Measurements from ENCODE around the gene TIE1. TPM values are rescaled to one million over a fixed set of nuclear protein-coding genes. Genes with fewer than 3 reads are reported as not detected.

The TIE1 gene
- total RNA-seq, 1 experiment from 2014 or later = not detected

DNA sequence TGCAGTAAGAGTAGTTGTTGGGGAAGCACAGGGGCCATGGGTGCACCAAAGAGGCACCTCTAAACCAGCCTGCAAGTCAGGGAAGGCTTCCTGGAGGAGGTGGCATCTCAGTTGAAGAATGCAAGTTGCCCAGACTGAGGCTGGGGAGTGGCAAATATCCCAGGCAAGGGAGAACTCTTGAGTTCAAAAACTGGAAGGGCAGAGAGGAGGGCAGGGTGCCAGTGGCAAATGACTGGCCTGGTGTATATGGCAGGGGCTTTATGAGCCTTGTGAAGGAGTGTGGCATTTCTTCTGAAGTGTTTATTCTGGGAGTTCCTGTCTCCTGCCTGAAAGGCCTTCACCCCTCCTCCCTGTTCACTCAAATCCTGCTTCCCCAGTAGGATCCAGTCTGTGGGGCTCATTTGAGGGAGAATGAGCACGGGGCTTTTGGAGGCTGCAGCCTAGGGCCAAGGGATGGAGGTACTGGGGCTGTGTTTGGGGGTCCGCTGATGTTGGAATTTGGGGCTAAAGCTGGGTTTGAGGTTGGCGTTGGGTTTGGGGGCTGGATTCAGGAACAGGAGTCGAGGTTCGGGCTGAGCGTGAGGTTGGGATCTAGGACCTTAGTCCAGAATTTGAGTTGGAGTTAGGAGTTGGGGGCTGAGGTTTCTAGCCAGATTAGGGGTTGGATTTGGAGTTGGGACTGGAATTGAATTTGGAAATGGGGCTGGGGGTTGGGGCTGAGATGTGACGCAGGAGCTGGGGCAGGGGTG lies 31.0 kb upstream of the TIE1 start, which contains the start of gene TMEM125:
Gene TMEM125, plus strand, starts transcription at position 357 of the 749 bp plus-strand sequence. CDS start 2,740 bp downstream, outside the sequence.
- Histone ChIP-seq H2AFZ (peak within 1 kb of the TSS; percentile 53), H3K4me2 (peak within 1 kb of the TSS; percentile 92), H3K9me3 (ENCODE audit: insufficient read depth, low read depth) (no peaks in the 10 kb centered on the region; the same call in 1 of the 2 replicates), H4K20me1 (ENCODE audit: insufficient read depth) (no peaks in the 10 kb centered on the region), H3K27me3 (ENCODE audit: insufficient read depth, low read depth) (no peaks in the 10 kb centered on the region), H3F3A (ENCODE audit: insufficient read depth, low read depth) (peaks cover 19% of the 10 kb centered on the region; the same call in 1 of the 2 replicates), H3K4me3 (peak within 1 kb of the TSS; percentile 59), H3K27ac (peak within 1 kb of the TSS; percentile 81), H3K36me3 (ENCODE audit: low read depth) (no peaks in the 10 kb centered on the region), H3K4me1 (replicated peaks; ENCODE audit: insufficient read depth) (peaks cover 25% of the 10 kb centered on the region), H3K79me2 (ENCODE audit: low read depth) (no peaks in the 10 kb centered on the region; the same call in 1 of the 2 replicates), H3K9me2 (ENCODE audit: insufficient read depth) (no peaks in the 10 kb centered on the region)
- POLR2A ChIA-PET (ENCODE audit: unreplicated experiment) = interaction anchor here (0.5 to 1.7 kb wide), 6 partner anchors 13 to 381 kb away, joined by 3 to 11 read pairs (median 6); partner anchors contain the start of gene CDC20
- DNase-seq = peak in 1 of 2 experiments; percentile 27
- no peak for TF ChIP-seq EZH2 (IDR thresholded peaks at IDR 0.05; ENCODE audit: low read depth)
- TF ChIP-seq, protein P1, sequence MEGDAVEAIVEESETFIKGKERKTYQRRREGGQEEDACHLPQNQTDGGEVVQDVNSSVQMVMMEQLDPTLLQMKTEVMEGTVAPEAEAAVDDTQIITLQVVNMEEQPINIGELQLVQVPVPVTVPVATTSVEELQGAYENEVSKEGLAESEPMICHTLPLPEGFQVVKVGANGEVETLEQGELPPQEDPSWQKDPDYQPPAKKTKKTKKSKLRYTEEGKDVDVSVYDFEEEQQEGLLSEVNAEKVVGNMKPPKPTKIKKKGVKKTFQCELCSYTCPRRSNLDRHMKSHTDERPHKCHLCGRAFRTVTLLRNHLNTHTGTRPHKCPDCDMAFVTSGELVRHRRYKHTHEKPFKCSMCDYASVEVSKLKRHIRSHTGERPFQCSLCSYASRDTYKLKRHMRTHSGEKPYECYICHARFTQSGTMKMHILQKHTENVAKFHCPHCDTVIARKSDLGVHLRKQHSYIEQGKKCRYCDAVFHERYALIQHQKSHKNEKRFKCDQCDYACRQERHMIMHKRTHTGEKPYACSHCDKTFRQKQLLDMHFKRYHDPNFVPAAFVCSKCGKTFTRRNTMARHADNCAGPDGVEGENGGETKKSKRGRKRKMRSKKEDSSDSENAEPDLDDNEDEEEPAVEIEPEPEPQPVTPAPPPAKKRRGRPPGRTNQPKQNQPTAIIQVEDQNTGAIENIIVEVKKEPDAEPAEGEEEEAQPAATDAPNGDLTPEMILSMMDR (conservative IDR thresholded peaks at IDR 0.05) = no peak
- BruUV-seq (replicated peaks) = TSS peak; percentile 92
- CTCF ChIA-PET = interaction anchor here (0.5 to 0.7 kb wide), 2 partner anchors 85 to 100 kb away, joined by 3 to 6 read pairs; no protein-coding TSS in a partner anchor
- intact Hi-C loops (cut with micrococcal nuclease; ENCODE audit: unreplicated experiment) = loop anchor here (1.0 to 2.0 kb wide), 5 partner anchors 28 to 97 kb away; partner anchors contain the start of gene CDC20

DNA sequence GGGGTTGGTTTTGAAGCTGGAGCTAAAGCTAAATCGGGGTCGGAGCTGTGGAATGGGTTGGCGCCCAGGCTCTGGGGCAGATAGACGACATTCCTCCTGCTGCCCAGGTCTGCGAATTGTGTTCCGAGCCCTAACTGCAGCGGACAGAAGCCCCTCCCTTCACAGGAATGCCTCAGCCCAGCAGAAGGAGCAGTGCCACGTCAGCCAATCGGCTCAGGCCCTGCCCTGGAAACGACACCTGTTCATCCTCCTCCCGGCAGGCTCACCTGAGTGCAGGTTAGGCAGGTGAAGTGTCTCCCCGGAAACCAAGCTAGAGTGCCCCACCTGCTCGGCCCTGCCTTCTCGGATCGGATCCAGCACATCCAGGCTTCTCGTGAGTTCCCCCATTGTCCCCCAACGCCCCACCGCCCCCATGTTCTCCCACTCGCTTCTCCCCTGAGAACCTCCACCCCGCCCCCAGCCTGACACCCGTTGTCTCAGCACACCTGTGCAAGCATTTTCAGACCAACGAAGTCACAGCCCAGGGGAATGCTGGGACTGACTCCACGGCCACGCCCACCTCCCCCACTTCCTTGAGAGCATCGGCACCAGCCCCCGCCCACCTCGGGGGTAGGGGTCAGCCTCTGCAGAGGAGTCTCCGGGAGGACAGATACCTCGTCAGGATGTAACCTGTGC lies 30.2 kb upstream of the TIE1 start:
- no peaks in the 10 kb centered on the region; the same call in 1 of the 2 replicates for H3K79me2 ChIP-seq (ENCODE audit: low read depth)
- intact Hi-C loops (cut with micrococcal nuclease; ENCODE audit: unreplicated experiment) = loop anchor here (1.0 to 2.0 kb wide), 5 partner anchors 29 to 96 kb away; partner anchors contain the start of gene CDC20
- no peak for TF ChIP-seq EZH2 (IDR thresholded peaks at IDR 0.05; ENCODE audit: low read depth)
- TF ChIP-seq, protein P1 (conservative IDR thresholded peaks at IDR 0.05) = no peak
- H2AFZ ChIP-seq = peak overlapping the region; percentile 53
- H3K4me1 ChIP-seq (replicated peaks; ENCODE audit: insufficient read depth) = peaks cover 25% of the 10 kb centered on the region
- peak overlapping the region; percentile 92 for H3K4me2 ChIP-seq
- H3K27ac ChIP-seq = peak overlapping the region; percentile 81
- peak; percentile 94 to 96 for DNase-seq
- no peaks in the 10 kb centered on the region for H3K36me3 ChIP-seq (ENCODE audit: low read depth)
- H3K4me3 ChIP-seq = peak overlapping the region; percentile 59
- ChIA-PET POLR2A (ENCODE audit: unreplicated experiment) (interaction anchor here (0.5 to 1.7 kb wide), 11 partner anchors 10 to 1210 kb away, joined by 3 to 16 read pairs (median 4); partner anchors contain the start of genes CCDC30 and CDC20), CTCF (interaction anchor here (0.7 kb wide), 1 partner anchor 84 kb away, joined by 3 read pairs; no protein-coding TSS in a partner anchor)
- H4K20me1 ChIP-seq (ENCODE audit: insufficient read depth) = no peaks in the 10 kb centered on the region
- no TSS peak for BruUV-seq (replicated peaks)
- no peaks in the 10 kb centered on the region for H3K9me2 ChIP-seq (ENCODE audit: insufficient read depth)
- H3K27me3 ChIP-seq (ENCODE audit: insufficient read depth, low read depth) = no peaks in the 10 kb centered on the region
- no peaks in the 10 kb centered on the region for H3K9me3 ChIP-seq (ENCODE audit: insufficient read depth, low read depth)
- H3F3A ChIP-seq (ENCODE audit: insufficient read depth, low read depth) = peaks cover 24% of the 10 kb centered on the region; the same call in 1 of the 2 replicates
